Measurements from ENCODE around the gene TNXB. TPM values are rescaled to one million over a fixed set of nuclear protein-coding genes. Genes with fewer than 3 reads are reported as not detected.
"Not testable (repeated sequence)": the region's sequence is repeated elsewhere in the genome, so short reads cannot be mapped to it uniquely, and the experiment has no call there.

TNXB gene
- total RNA-seq, 2 donors from 2014 or later = 3.8 to 6.7 TPM

GRCh38 chr6:32035283-32036013 is 73.7 kb downstream of the TNXB start:
- not testable (repeated sequence) for H3K36me3 Mint-ChIP-seq; H3K4me3 Mint-ChIP-seq; H3K9me3 Mint-ChIP-seq; DNase-seq (ENCODE audit: low spot score); H3K4me1 Mint-ChIP-seq (ENCODE audit: low read depth in 2 of 2); H3K27me3 Mint-ChIP-seq; ATAC-seq; H3K27ac Mint-ChIP-seq

- not testable (repeated sequence) for H3K9me3 Mint-ChIP-seq; H3K4me3 Mint-ChIP-seq; H3K27ac Mint-ChIP-seq; ATAC-seq; H3K4me1 Mint-ChIP-seq (ENCODE audit: low read depth in 2 of 2); H3K27me3 Mint-ChIP-seq; H3K36me3 Mint-ChIP-seq; DNase-seq (ENCODE audit: low spot score)
Observed at GRCh38 chr6:32029553-32029952, 79.6 kb downstream of the TNXB start.

GRCh38 chr6:32028631-32029030 is 80.5 kb downstream of the TNXB start:
- not testable (repeated sequence) for DNase-seq (ENCODE audit: low spot score); H3K4me1 Mint-ChIP-seq (ENCODE audit: low read depth in 2 of 2); H3K27ac Mint-ChIP-seq; H3K4me3 Mint-ChIP-seq; H3K36me3 Mint-ChIP-seq; H3K9me3 Mint-ChIP-seq; H3K27me3 Mint-ChIP-seq; ATAC-seq

- H3K4me3 Mint-ChIP-seq; H3K27me3 Mint-ChIP-seq; ATAC-seq; H3K27ac Mint-ChIP-seq; DNase-seq (ENCODE audit: low spot score); H3K36me3 Mint-ChIP-seq; H3K4me1 Mint-ChIP-seq (ENCODE audit: low read depth in 2 of 2); H3K9me3 Mint-ChIP-seq: not testable (repeated sequence)
Observed at GRCh38 chr6:32022100-32022499, 87.0 kb downstream of the TNXB start.

- not testable (repeated sequence) for H3K36me3 Mint-ChIP-seq; H3K9me3 Mint-ChIP-seq; H3K27me3 Mint-ChIP-seq; H3K27ac Mint-ChIP-seq; H3K4me1 Mint-ChIP-seq (ENCODE audit: low read depth in 2 of 2); DNase-seq (ENCODE audit: low spot score); H3K4me3 Mint-ChIP-seq; ATAC-seq
Observed at GRCh38 chr6:32014547-32014946, 94.6 kb downstream of the TNXB start, which contains the start of gene C4B. Gene C4B (plus strand): TSS chr6:32014795. CDS start chr6:32014846, 51 bp downstream.

GRCh38 chr6:32013738-32014137 is 95.4 kb downstream of the TNXB start:
- not testable (repeated sequence) for ATAC-seq; H3K4me1 Mint-ChIP-seq (ENCODE audit: low read depth in 2 of 2); H3K27me3 Mint-ChIP-seq; H3K4me3 Mint-ChIP-seq; H3K27ac Mint-ChIP-seq; H3K9me3 Mint-ChIP-seq; H3K36me3 Mint-ChIP-seq; DNase-seq (ENCODE audit: low spot score)

- not testable (repeated sequence) for H3K4me3 Mint-ChIP-seq; ATAC-seq; H3K9me3 Mint-ChIP-seq; H3K36me3 Mint-ChIP-seq; H3K4me1 Mint-ChIP-seq (ENCODE audit: low read depth in 2 of 2); H3K27me3 Mint-ChIP-seq; H3K27ac Mint-ChIP-seq
- DNase-seq (ENCODE audit: low spot score) = peak; percentile 44
Observed at GRCh38 chr6:32012941-32013617, 96.1 kb downstream of the TNXB start.

GRCh38 chr6:32010856-32011530 is 98.1 kb downstream of the TNXB start:
- H3K27me3 Mint-ChIP-seq; H3K4me1 Mint-ChIP-seq (ENCODE audit: low read depth in 2 of 2); H3K27ac Mint-ChIP-seq; H3K9me3 Mint-ChIP-seq; H3K36me3 Mint-ChIP-seq; H3K4me3 Mint-ChIP-seq; ATAC-seq: not testable (repeated sequence)
- DNase-seq (ENCODE audit: low spot score) = peak; percentile 48

- not testable (repeated sequence) for DNase-seq (ENCODE audit: low spot score); H3K4me1 Mint-ChIP-seq (ENCODE audit: low read depth in 2 of 2); H3K36me3 Mint-ChIP-seq; H3K4me3 Mint-ChIP-seq; H3K27ac Mint-ChIP-seq; H3K9me3 Mint-ChIP-seq; ATAC-seq; H3K27me3 Mint-ChIP-seq
Observed at GRCh38 chr6:32009537-32009936, 99.6 kb downstream of the TNXB start.

- not testable (repeated sequence) for H3K27me3 Mint-ChIP-seq; DNase-seq (ENCODE audit: low spot score); ATAC-seq; H3K36me3 Mint-ChIP-seq; H3K4me3 Mint-ChIP-seq; H3K9me3 Mint-ChIP-seq; H3K4me1 Mint-ChIP-seq (ENCODE audit: low read depth in 2 of 2); H3K27ac Mint-ChIP-seq
Observed at GRCh38 chr6:32008616-32009015, 100.5 kb downstream of the TNXB start.

- not testable (repeated sequence) for H3K4me3 Mint-ChIP-seq; H3K27me3 Mint-ChIP-seq; ATAC-seq; DNase-seq (ENCODE audit: low spot score); H3K27ac Mint-ChIP-seq; H3K4me1 Mint-ChIP-seq (ENCODE audit: low read depth in 2 of 2); H3K36me3 Mint-ChIP-seq; H3K9me3 Mint-ChIP-seq
Observed at GRCh38 chr6:32008037-32008436, 101.1 kb downstream of the TNXB start.

GRCh38 chr6:32007086-32007485 is 102.1 kb downstream of the TNXB start:
- H3K27me3 Mint-ChIP-seq; DNase-seq (ENCODE audit: low spot score); H3K36me3 Mint-ChIP-seq; ATAC-seq; H3K9me3 Mint-ChIP-seq; H3K27ac Mint-ChIP-seq; H3K4me3 Mint-ChIP-seq; H3K4me1 Mint-ChIP-seq (ENCODE audit: low read depth in 2 of 2): not testable (repeated sequence)

GRCh38 chr6:32005991-32006529 is 103.1 kb downstream of the TNXB start:
- not testable (repeated sequence) for ATAC-seq; H3K4me1 Mint-ChIP-seq (ENCODE audit: low read depth in 2 of 2); H3K4me3 Mint-ChIP-seq; H3K27ac Mint-ChIP-seq; H3K36me3 Mint-ChIP-seq; H3K27me3 Mint-ChIP-seq; H3K9me3 Mint-ChIP-seq
- peak; percentile 50 for DNase-seq (ENCODE audit: low spot score)

GRCh38 chr6:32005538-32005880 is 103.6 kb downstream of the TNXB start:
- H3K4me1 Mint-ChIP-seq (ENCODE audit: low read depth in 2 of 2); H3K9me3 Mint-ChIP-seq; ATAC-seq; H3K4me3 Mint-ChIP-seq; H3K27me3 Mint-ChIP-seq; DNase-seq (ENCODE audit: low spot score); H3K27ac Mint-ChIP-seq; H3K36me3 Mint-ChIP-seq: not testable (repeated sequence)
